ENCODE measurements around the gene FYN.

FYN gene

GRCh38 chr6:111773501-111774345 lies 99.5 kb downstream of the FYN start:
- TF ChIP-seq POLR2A (IDR thresholded peaks at IDR 0.05; ENCODE audit: extremely low read depth, insufficient read length) (no peak), MYC (IDR thresholded peaks at IDR 0.05; ENCODE audit: low read depth, low read length) (no peak)
- no peak overlapping the region for H3K4me3 ChIP-seq (ENCODE audit: low read depth, low read length)
- no peak for DNase-seq (ENCODE audit: low read depth)

GRCh38 chr6:111772381-111772780 lies 100.9 kb downstream of the FYN start:
- no peak for TF ChIP-seq POLR2A (IDR thresholded peaks at IDR 0.05; ENCODE audit: extremely low read depth, insufficient read length)
- TF ChIP-seq MAX (IDR thresholded peaks at IDR 0.05; ENCODE audit: low read depth, low read length), result no peak
- TF ChIP-seq CTCF (IDR thresholded peaks at IDR 0.05; ENCODE audit: low read depth, low read length), result no peak
- no peak for TF ChIP-seq MYC (IDR thresholded peaks at IDR 0.05; ENCODE audit: low read depth, low read length)
- H3K4me3 ChIP-seq (ENCODE audit: low read depth, low read length), result no peak overlapping the region
- no peak for DNase-seq (ENCODE audit: low read depth)

- no peak for DNase-seq (ENCODE audit: low read depth)
- TF ChIP-seq MYC (IDR thresholded peaks at IDR 0.05; ENCODE audit: low read depth, low read length), result no peak
- no peak for TF ChIP-seq MAX (IDR thresholded peaks at IDR 0.05; ENCODE audit: low read depth, low read length)
- no peak for TF ChIP-seq POLR2A (IDR thresholded peaks at IDR 0.05; ENCODE audit: extremely low read depth, insufficient read length)
- no peak for TF ChIP-seq CTCF (IDR thresholded peaks at IDR 0.05; ENCODE audit: low read depth, low read length)
- no peak overlapping the region for H3K4me3 ChIP-seq (ENCODE audit: low read depth, low read length)
Measured at GRCh38 chr6:111771629-111772028, 101.6 kb downstream of the FYN start.

- no peak for DNase-seq (ENCODE audit: low read depth)
- TF ChIP-seq CTCF (IDR thresholded peaks at IDR 0.05; ENCODE audit: low read depth, low read length), result no peak
- no peak for TF ChIP-seq MAX (IDR thresholded peaks at IDR 0.05; ENCODE audit: low read depth, low read length)
- TF ChIP-seq POLR2A (IDR thresholded peaks at IDR 0.05; ENCODE audit: extremely low read depth, insufficient read length), result no peak
- no peak for TF ChIP-seq MYC (IDR thresholded peaks at IDR 0.05; ENCODE audit: low read depth, low read length)
- no peak overlapping the region for H3K4me3 ChIP-seq (ENCODE audit: low read depth, low read length)
Measured at GRCh38 chr6:111771094-111771432, 102.2 kb downstream of the FYN start.

GRCh38 chr6:111770263-111771093 lies 102.8 kb downstream of the FYN start:
- TF ChIP-seq MAX (IDR thresholded peaks at IDR 0.05; ENCODE audit: low read depth, low read length), result no peak
- no peak for DNase-seq (ENCODE audit: low read depth)
- H3K4me3 ChIP-seq (ENCODE audit: low read depth, low read length), result no peak overlapping the region

GRCh38 chr6:111769365-111770152 lies 103.7 kb downstream of the FYN start:
- TF ChIP-seq MYC (IDR thresholded peaks at IDR 0.05; ENCODE audit: low read depth, low read length) (no peak), POLR2A (IDR thresholded peaks at IDR 0.05; ENCODE audit: extremely low read depth, insufficient read length) (no peak), CTCF (IDR thresholded peaks at IDR 0.05; ENCODE audit: low read depth, low read length) (no peak), MAX (IDR thresholded peaks at IDR 0.05; ENCODE audit: low read depth, low read length) (no peak)
- no peak overlapping the region for H3K4me3 ChIP-seq (ENCODE audit: low read depth, low read length)
- no peak for DNase-seq (ENCODE audit: low read depth)
